Tibial nerve (tissue), 3 donors: ENCODE data around the gene FASN.

Source experiments
- POLR2A ChIP-seq, 2 donors: fragments of 450-650 bp; IDR thresholded peaks; one replicate each; pipeline ENCODE4 v1.6.1; 2017; ENCODE audit warnings: antibody characterized with exemption in 2 of 2, mild to moderate bottlenecking in 2 of 2, moderate library complexity in 2 of 2
- TF ChIP-seq, protein P1 (sequence below), 5 experiments: fragments of 200-600 bp in 3 of 5; fragments of 450-650 bp in 2 of 5; sonication (generic) in 3 of 5; IDR thresholded peaks; one replicate each; pipeline ENCODE4 v1.5.1; 2016 to 2019; ENCODE audit warnings: antibody characterized with exemption in 5 of 5, mild to moderate bottlenecking in 3 of 5, moderate library complexity in 2 of 5

DNA sequence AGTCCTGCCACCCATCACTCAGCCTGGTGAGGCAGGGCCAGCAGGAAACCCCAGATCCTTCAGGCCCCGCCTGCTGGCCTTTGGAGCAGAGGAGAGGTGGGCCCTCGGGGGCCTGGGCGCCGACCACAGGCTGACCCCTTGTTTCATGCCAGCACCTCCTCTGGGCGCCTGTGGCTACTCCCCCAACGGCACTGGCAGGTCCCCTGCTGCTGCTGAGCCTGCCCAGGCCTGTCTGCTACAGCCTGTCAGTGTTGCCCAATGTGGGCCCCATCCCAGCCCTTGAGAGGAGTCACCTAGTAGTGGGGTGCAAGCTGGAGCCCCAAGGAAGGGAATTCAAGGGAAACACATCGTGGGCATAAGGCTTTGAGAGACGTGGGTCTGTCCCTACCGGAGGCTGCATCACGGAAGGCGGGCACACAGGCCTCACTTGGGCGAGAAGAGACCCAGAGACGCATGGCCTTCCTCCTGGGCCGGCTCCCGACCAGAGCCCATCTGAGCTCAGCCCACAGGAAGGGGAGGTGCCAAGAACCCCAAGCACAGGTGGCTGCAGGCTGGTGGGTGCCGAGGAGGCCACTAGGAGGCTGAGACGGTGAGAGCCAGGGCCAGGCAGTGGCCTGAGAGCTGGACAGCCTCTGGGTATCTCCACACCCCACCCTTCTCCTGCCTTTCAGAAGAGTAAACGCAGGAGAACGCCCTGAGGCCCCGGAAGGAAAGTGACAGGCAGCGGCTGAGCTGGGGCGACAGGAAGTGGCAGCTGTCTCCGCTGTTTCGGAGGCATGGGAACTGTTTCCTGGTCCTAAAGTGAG, 8.0 kb upstream of the FASN start:
- TF ChIP-seq, protein P1, sequence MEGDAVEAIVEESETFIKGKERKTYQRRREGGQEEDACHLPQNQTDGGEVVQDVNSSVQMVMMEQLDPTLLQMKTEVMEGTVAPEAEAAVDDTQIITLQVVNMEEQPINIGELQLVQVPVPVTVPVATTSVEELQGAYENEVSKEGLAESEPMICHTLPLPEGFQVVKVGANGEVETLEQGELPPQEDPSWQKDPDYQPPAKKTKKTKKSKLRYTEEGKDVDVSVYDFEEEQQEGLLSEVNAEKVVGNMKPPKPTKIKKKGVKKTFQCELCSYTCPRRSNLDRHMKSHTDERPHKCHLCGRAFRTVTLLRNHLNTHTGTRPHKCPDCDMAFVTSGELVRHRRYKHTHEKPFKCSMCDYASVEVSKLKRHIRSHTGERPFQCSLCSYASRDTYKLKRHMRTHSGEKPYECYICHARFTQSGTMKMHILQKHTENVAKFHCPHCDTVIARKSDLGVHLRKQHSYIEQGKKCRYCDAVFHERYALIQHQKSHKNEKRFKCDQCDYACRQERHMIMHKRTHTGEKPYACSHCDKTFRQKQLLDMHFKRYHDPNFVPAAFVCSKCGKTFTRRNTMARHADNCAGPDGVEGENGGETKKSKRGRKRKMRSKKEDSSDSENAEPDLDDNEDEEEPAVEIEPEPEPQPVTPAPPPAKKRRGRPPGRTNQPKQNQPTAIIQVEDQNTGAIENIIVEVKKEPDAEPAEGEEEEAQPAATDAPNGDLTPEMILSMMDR (IDR thresholded peaks at IDR 0.05): peak in 2 of 5 experiments; percentile 13 to 46
- TF ChIP-seq POLR2A (IDR thresholded peaks at IDR 0.05): peak in 1 of 2 donors; percentile 4
